Right cardiac atrium (tissue), 5 donors: ENCODE data around the gene CHAMP1. TPM values are rescaled to one million over a fixed set of nuclear protein-coding genes. Genes with fewer than 3 reads are reported as not detected.

Experiments used
- ATAC-seq, 2 donors: fragments of 200-7000 bp; cut with Tn5 transposase; one replicate each; pipeline versions ENCODE4 v1.8.0 to v1.9.1; 2020; ENCODE audit warnings: moderate library complexity in 2 of 2, mild to moderate bottlenecking in 1 of 2
- DNase-seq, 3 donors: peaks; one replicate each; pipeline ENCODE4 v3.0.0-alpha.2; 2020
- H3K27ac ChIP-seq: one replicate; pipeline ENCODE4 v1.5.1; 2013; ENCODE audit warnings: mild to moderate bottlenecking, low read length, control low read depth, moderate library complexity
- H3K27me3 ChIP-seq: one replicate; pipeline ENCODE4 v1.6.1; 2013; ENCODE audit not compliant: control insufficient read depth, insufficient read depth
- H3K4me1 ChIP-seq: one replicate; pipeline ENCODE4 v1.6.1; 2013; ENCODE audit warnings: low read length; ENCODE audit not compliant: control insufficient read depth, insufficient read depth
- H3K4me3 ChIP-seq: one replicate; pipeline ENCODE4 v1.5.1; 2013; ENCODE audit warnings: low read length, control low read depth
- H3K9me3 ChIP-seq: one replicate; pipeline ENCODE4 v1.6.1; 2013; ENCODE audit warnings: low read length; ENCODE audit not compliant: control insufficient read depth
- WGBS: extraction: QIAGEN DNeasy Blood & Tissue Kit; methylation state at CpG from one replicate; pipeline ENCODE4 v1.1.7; 2013; 5-methylcytosine and 5-hydroxymethylcytosine counted together
- intact Hi-C, 4 donors: fragments of 100-400 bp; cut with DNase I; formaldehyde crosslinking; loops; one replicate each; pipeline versions ENCODE4 v1.11.0 to v1.14.0; 2022 to 2023
- long read RNA-seq, 4 donors: library from polyadenylated mRNA; unstranded; transcript quantifications; one replicate each; pipeline ENCODE4 v2.0.0, GENCODE V29; 2020 to 2021
- polyA plus RNA-seq: library from polyadenylated mRNA; stranded (reverse); fragments of 200-250 nt; gene quantifications from one replicate; pipeline ENCODE4 v1.2.3, GENCODE V29; 2013
- total RNA-seq, 4 donors: library from RNA; stranded (reverse); fragmentation: NEBNext Ultra II Directional; extraction: Animal tissue kit (Norgen Biotek cat#: 25700); gene quantifications; one replicate each; pipeline ENCODE4 v1.2.1, GENCODE V29; 2021
- donor health status: healthy with polysubstance abuse.
- donor health status: DM: no; HTN: yes; CAD: no.
- donor health status: DM: no; HTN: no; CAD: no.
- donor health status: DM: no; HTN: yes; CAD: no; lungs with severe emphysema.
- donor health status: DM: yes; HTN: yes; CAD: no.

CHAMP1 gene
- total RNA-seq = 10 to 100 TPM; 10.7 to 12.8 (median 12.6) TPM
- 5.2 TPM for polyA plus RNA-seq
- long read RNA-seq, donor 1, partial matches to known transcripts = 0 of 3 reads
- long read RNA-seq, donor 1, other reads (novel, unspliced or antisense) = 0 of 3 reads
- long read RNA-seq, donor 2, partial matches to known transcripts = 0 of 1 reads
- long read RNA-seq, donor 2, other reads (novel, unspliced or antisense) = 0 of 1 reads
- long read RNA-seq, donor 3 = 0 reads
- long read RNA-seq, donor 4 = 0 reads

GRCh38 chr13:114314074-114314912, at the start of gene CHAMP1:
CHAMP1 (plus strand) TSS chr13:114314503; CDS start chr13:114323843, 9,340 bp downstream.
- under 1% methylated on average over 107 of the region's 107 CpGs for WGBS
- Histone ChIP-seq H3K9me3 (no peaks in the 10 kb centered on the region), H3K27me3 (no peaks in the 10 kb centered on the region), H3K4me3 (peak within 1 kb of the TSS; percentile 65), H3K4me1 (peaks cover 2% of the 10 kb centered on the region), H3K27ac (peak within 1 kb of the TSS; percentile 87)
- DNase-seq (peak; percentile 97 to 99 (median 99)), ATAC-seq (peak; percentile 96 to 97)
- intact Hi-C loops = no loop called here

GRCh38 chr13:114264886-114265611, 49.3 kb upstream of the CHAMP1 start:
- Histone ChIP-seq H3K4me1 (no peaks in the 10 kb centered on the region), H3K4me3 (no peak overlapping the region), H3K27ac (no peak overlapping the region), H3K27me3 (no peaks in the 10 kb centered on the region), H3K9me3 (no peaks in the 10 kb centered on the region)
- no peak for DNase-seq
- WGBS = 90% methylated on average over 8 of the region's 8 CpGs
- no peak for ATAC-seq
- intact Hi-C loops = no loop called here

- Histone ChIP-seq H3K9me3 (no peaks in the 10 kb centered on the region), H3K4me3 (no peak overlapping the region)
- 97% methylated on average over 5 of the region's 5 CpGs for WGBS
Measured at GRCh38 chr13:114266241-114266640, 48.1 kb upstream of the CHAMP1 start.

GRCh38 chr13:114268344-114269280, 45.7 kb upstream of the CHAMP1 start:
- intact Hi-C loops = no loop called here
- DNase-seq (no peak), ATAC-seq (no peak)
- WGBS = 96% methylated on average over 6 of the region's 6 CpGs
- Histone ChIP-seq H3K27ac (no peak overlapping the region), H3K27me3 (no peaks in the 10 kb centered on the region), H3K4me3 (no peak overlapping the region), H3K4me1 (no peaks in the 10 kb centered on the region), H3K9me3 (no peaks in the 10 kb centered on the region)

More at GRCh38 chr13:114266241-114266640, 48.1 kb upstream of the CHAMP1 start:
- Histone ChIP-seq H3K4me1 (no peaks in the 10 kb centered on the region), H3K27me3 (no peaks in the 10 kb centered on the region), H3K27ac (no peak overlapping the region)
- DNase-seq = no peak
- intact Hi-C loops = no loop called here
- no peak for ATAC-seq

- WGBS = 87% methylated on average over 4 of the region's 4 CpGs
- Histone ChIP-seq H3K27me3 (no peaks in the 10 kb centered on the region), H3K9me3 (no peaks in the 10 kb centered on the region), H3K4me3 (no peak overlapping the region), H3K27ac (no peak overlapping the region), H3K4me1 (no peaks in the 10 kb centered on the region)
- intact Hi-C loops = no loop called here
- no peak for ATAC-seq
- DNase-seq = no peak
Measured at GRCh38 chr13:114269281-114269770, 45.0 kb upstream of the CHAMP1 start.

GRCh38 chr13:114272977-114273376, 41.3 kb upstream of the CHAMP1 start:
- ATAC-seq = no peak
- no peak for DNase-seq
- WGBS = 72% methylated on average over 2 of the region's 2 CpGs
- intact Hi-C loops = no loop called here
- Histone ChIP-seq H3K4me1 (no peaks in the 10 kb centered on the region), H3K27me3 (no peaks in the 10 kb centered on the region), H3K4me3 (no peak overlapping the region), H3K9me3 (no peaks in the 10 kb centered on the region), H3K27ac (no peak overlapping the region)

GRCh38 chr13:114275304-114275703, 39.0 kb upstream of the CHAMP1 start:
- Histone ChIP-seq H3K4me1 (no peaks in the 10 kb centered on the region), H3K9me3 (no peaks in the 10 kb centered on the region), H3K27ac (no peak overlapping the region), H3K4me3 (no peak overlapping the region), H3K27me3 (no peaks in the 10 kb centered on the region)
- WGBS = 83% methylated on average over 7 of the region's 7 CpGs
- intact Hi-C loops = no loop called here
- no peak for ATAC-seq
- peak in 1 of 3 donors; percentile 46 for DNase-seq

GRCh38 chr13:114279146-114279545, 35.2 kb upstream of the CHAMP1 start:
- ATAC-seq = no peak
- no peak overlapping the region for H3K27ac ChIP-seq
- no peak overlapping the region for H3K4me3 ChIP-seq
- H3K9me3 ChIP-seq = no peaks in the 10 kb centered on the region
- no peak for DNase-seq
- H3K27me3 ChIP-seq = no peaks in the 10 kb centered on the region
- 71% methylated on average over 4 of the region's 4 CpGs for WGBS
- intact Hi-C loops = no loop called here
- H3K4me1 ChIP-seq = no peaks in the 10 kb centered on the region

GRCh38 chr13:114279758-114280355, 34.4 kb upstream of the CHAMP1 start:
- Histone ChIP-seq H3K27me3 (no peaks in the 10 kb centered on the region), H3K9me3 (no peaks in the 10 kb centered on the region), H3K27ac (no peak overlapping the region), H3K4me1 (no peaks in the 10 kb centered on the region), H3K4me3 (no peak overlapping the region)
- intact Hi-C loops = no loop called here
- ATAC-seq (no peak), DNase-seq (no peak)
- WGBS = 90% methylated on average over 2 of the region's 2 CpGs
